ENCODE data around the gene ZNF674.
A peak's percentile ranks its signal among the peaks of the same experiment; 100 is the strongest.
"Not testable (repeated sequence)": the region's sequence is repeated elsewhere in the genome, so short reads cannot be mapped to it uniquely, and the experiment has no call there.

ZNF674 gene

DNA sequence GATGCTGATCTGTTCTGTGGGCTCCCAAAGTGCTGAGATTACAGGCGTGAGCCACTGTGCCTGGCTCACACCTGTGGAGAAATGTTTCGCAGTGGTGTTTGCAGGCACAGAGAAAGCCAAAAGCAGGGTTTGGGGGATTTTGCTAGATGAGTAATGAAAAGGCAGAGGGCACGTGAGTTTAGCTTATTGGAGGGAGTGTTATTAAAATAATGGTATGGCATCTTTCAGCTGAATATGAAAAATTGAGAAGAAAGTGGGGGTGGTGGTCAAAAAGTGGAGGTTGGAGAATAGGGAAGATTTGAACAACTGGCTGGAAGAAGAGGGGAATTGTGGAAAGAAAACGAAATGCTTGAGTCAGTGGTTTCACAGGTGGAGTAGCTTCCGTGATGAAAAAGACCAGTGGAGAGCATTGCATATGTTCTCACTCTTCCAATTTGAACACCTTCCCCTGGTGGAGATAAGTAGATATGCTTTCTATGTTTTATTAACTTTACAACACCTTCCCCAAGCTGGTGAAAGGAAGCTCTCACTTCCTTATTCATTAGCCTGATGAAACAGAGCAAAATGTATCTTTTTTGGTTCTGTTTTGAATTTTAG is 27.2 kb upstream of the ZNF674 start:
- in situ Hi-C loops (cut with MboI; ENCODE audit: low pct_unique_long_range_greater_than_20kb, low sequenced_read_pairs) = no loop called here
- DNase-seq = peak; percentile 44

- in situ Hi-C loops (cut with MboI; ENCODE audit: low pct_unique_long_range_greater_than_20kb, low sequenced_read_pairs) = no loop called here
- no peak for DNase-seq
These were observed 26.5 kb upstream of the ZNF674 start for GRCh38 chrX:46571423-46572339.

- in situ Hi-C loops (cut with MboI; ENCODE audit: low pct_unique_long_range_greater_than_20kb, low sequenced_read_pairs) = no loop called here
- no peak for DNase-seq
These were observed 24.4 kb upstream of the ZNF674 start for GRCh38 chrX:46569621-46570020.

GRCh38 chrX:46567388-46567787 is 22.2 kb upstream of the ZNF674 start:
- no peak for DNase-seq
- in situ Hi-C loops (cut with MboI; ENCODE audit: low pct_unique_long_range_greater_than_20kb, low sequenced_read_pairs) = no loop called here

DNA sequence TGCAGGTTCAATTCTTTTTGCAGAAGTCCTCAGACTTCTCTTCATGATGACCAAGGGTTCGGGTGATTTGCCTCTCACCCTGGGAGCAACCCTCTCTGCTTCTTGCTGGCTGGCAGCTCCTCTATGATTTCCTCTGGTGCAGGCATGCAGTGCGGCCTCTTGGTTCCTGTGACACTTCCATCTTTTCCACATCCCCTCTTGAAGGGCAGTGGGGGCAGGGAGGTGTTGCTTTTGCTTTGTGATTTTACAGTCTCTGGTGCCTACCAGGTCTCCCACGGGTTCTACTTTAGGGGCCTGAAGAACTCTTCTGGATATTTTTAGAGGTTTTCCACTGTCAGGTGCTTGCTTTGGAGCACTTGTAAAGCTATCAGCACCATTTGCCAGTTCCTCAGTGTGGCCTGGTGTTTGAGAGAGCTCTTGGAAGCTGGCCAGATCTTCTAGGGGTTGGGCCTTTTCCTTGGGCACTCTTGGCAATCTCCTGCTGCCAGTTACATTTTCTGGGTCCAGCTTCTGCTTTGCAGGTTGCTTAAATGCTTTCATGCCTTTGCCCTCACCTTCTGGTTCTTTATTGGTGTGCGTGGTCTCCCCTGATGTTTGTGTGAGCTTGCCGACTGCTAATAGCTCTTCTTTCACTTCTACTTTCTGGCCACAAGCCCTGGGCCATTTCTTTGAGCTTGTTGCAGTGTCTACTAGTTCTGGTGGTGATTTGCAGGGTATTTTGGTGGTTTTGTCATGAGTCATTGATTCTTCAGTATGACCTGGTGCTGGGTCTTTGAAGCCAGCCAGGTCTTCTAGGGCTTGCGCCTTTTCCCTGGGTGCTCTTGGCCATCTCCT is 16.8 kb upstream of the ZNF674 start:
- DNase-seq = peak; percentile 67
- in situ Hi-C loops (cut with MboI; ENCODE audit: low pct_unique_long_range_greater_than_20kb, low sequenced_read_pairs) = no loop called here

DNA sequence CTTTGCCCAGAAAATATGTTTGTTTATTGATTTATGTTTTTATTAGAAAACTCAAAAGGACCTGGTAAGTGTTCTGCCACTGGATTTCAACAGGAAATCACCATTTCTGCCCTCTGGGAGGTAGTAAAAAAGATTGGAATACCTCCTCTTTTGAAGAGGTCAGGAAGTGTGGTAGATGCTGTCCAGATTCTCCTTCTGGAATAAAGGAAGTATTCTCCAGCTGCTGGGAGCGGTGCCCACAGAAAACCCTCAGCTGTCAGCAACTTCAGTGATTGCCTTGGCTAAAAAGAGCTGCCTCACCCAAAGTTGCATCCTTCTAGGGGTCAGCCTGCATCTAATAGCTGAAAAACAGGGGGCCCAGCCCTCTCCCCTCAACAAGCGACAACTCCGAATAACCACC is 13.8 kb upstream of the ZNF674 start:
- in situ Hi-C loops (cut with MboI; ENCODE audit: low pct_unique_long_range_greater_than_20kb, low sequenced_read_pairs) = no loop called here
- DNase-seq = no peak

- peak; percentile 44 for DNase-seq
- in situ Hi-C loops (cut with MboI; ENCODE audit: low pct_unique_long_range_greater_than_20kb, low sequenced_read_pairs) = no loop called here
These were observed 9.7 kb upstream of the ZNF674 start for GRCh38 chrX:46554942-46555341.

GRCh38 chrX:46553935-46554334 is 8.7 kb upstream of the ZNF674 start:
- DNase-seq = no peak
- in situ Hi-C loops (cut with MboI; ENCODE audit: low pct_unique_long_range_greater_than_20kb, low sequenced_read_pairs) = no loop called here

- in situ Hi-C loops (cut with MboI; ENCODE audit: low pct_unique_long_range_greater_than_20kb, low sequenced_read_pairs) = no loop called here
These were observed 6.4 kb upstream of the ZNF674 start for GRCh38 chrX:46551494-46552128.

GRCh38 chrX:46549914-46550313 is 4.7 kb upstream of the ZNF674 start:
- in situ Hi-C loops (cut with MboI; ENCODE audit: low pct_unique_long_range_greater_than_20kb, low sequenced_read_pairs) = no loop called here
- no peak for DNase-seq

More at GRCh38 chrX:46551494-46552128, 6.4 kb upstream of the ZNF674 start:
- DNase-seq = no peak

DNA sequence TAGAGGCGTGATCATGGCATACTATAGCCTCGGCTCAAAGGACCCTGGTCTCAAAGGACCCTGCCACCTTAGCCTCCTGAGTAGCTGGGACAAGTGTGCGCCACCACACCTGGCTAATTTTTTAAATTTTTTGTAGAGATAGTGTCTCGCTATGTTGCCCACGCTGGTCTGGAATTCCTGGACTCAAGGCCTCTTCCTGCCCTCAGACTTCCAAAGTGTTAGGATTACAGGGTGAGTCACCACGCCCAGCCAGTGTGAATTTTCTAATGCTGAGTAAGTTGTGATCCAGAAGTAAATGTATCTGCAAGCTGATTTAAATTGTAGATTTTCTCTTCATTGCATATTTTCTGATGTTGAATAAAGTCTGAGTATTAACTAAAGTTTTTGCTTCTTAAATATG is 2.6 kb upstream of the ZNF674 start:
- in situ Hi-C loops (cut with MboI; ENCODE audit: low pct_unique_long_range_greater_than_20kb, low sequenced_read_pairs) = no loop called here
- DNase-seq = no peak

DNA sequence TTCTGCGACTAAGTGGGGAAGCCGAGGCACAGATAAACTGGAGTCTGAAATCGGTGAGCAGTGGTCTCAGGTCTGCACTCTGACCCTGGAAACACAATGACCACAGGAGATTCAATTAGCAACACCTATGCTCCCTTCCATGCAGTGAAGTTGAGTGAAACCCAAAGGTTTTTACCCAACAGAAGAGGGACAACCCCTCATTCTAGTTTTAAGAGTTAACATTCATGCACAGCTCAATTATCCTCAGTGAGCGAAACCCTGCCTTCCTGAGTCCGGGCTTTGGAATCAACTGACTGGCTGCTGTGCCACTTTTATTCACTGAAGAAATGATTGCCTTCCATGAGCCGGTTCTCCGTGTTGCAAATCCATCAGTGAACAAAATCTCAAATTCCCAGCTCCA is 694 bp downstream of the ZNF674 start:
- in situ Hi-C loops (cut with MboI; ENCODE audit: low pct_unique_long_range_greater_than_20kb, low sequenced_read_pairs); DNase-seq: not testable (repeated sequence)

DNA sequence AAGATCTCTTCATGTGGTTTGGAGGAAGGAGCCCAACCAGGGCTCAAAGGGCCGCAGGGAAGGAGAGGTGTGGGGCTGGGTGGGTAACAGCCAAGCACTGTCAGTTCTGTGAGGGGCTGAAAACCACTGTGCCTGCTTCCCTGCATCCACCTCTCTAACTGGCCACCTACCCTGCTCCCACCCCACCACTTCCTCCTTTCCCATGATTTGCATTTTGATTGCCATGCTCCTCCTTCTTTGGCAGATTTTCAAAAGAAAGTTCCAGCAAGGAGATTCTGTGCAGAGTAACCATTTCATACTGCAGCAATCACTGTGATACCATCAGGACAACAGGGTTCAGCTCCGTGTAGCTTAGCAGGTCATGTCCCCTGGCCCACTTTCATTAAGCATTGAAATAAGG is 1.8 kb downstream of the ZNF674 start:
- in situ Hi-C loops (cut with MboI; ENCODE audit: low pct_unique_long_range_greater_than_20kb, low sequenced_read_pairs) = no loop called here
- DNase-seq = peak; percentile 74

GRCh38 chrX:46531442-46531841 is 13.8 kb downstream of the ZNF674 start:
- DNase-seq = no peak
- in situ Hi-C loops (cut with MboI; ENCODE audit: low pct_unique_long_range_greater_than_20kb, low sequenced_read_pairs) = no loop called here

DNA sequence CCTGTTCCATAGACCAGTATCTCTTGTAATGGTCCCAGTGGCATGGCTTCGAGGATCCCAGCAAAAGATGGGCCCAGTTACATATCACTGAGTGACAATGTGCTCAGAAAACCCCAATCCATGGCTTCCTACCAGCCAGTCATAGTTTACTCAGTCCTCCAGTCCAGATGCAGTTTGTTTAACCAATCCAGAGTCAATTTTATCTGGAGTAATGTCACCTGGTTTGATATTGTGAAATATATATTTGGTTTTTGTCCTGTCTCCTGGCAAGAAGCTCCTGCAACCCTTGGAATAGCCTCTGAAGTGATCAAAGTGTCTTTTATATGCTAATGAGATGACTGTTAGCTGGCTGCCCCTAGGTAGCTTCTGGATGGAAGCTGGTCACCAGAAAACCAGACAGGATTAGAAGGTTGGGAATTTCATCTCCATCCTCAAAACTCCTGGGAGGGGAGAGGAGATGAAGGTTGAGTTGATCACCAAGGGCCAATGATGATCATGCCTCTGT is 14.8 kb downstream of the ZNF674 start:
- DNase-seq; in situ Hi-C loops (cut with MboI; ENCODE audit: low pct_unique_long_range_greater_than_20kb, low sequenced_read_pairs): not testable (repeated sequence)

- in situ Hi-C loops (cut with MboI; ENCODE audit: low pct_unique_long_range_greater_than_20kb, low sequenced_read_pairs) = not testable (repeated sequence)
- DNase-seq = peak; percentile 60
These were observed 15.3 kb downstream of the ZNF674 start for GRCh38 chrX:46529740-46530403.

GRCh38 chrX:46528640-46529039 is 16.6 kb downstream of the ZNF674 start:
- in situ Hi-C loops (cut with MboI; ENCODE audit: low pct_unique_long_range_greater_than_20kb, low sequenced_read_pairs); DNase-seq: not testable (repeated sequence)

DNA sequence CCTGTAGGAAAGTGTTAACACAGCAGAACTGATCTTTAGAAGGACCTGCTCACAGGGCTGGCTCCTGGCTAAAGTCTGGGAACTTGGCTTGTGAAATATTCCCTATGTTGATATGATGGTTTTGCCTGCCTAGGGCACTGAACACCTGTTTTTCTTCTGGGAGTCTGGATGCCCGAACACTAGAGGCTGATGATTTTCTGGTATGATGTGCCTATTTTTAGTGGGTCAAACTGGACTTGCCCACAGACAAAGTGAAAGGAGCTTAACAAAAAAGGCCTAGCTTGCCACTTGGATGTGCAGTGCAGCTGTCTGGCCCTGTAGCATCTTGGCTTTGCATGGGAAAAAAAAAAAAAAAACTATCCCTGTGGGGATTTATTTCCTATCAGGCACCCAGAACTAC is 39.1 kb downstream of the ZNF674 start:
- in situ Hi-C loops (cut with MboI; ENCODE audit: low pct_unique_long_range_greater_than_20kb, low sequenced_read_pairs) = no loop called here
- no peak for DNase-seq

DNA sequence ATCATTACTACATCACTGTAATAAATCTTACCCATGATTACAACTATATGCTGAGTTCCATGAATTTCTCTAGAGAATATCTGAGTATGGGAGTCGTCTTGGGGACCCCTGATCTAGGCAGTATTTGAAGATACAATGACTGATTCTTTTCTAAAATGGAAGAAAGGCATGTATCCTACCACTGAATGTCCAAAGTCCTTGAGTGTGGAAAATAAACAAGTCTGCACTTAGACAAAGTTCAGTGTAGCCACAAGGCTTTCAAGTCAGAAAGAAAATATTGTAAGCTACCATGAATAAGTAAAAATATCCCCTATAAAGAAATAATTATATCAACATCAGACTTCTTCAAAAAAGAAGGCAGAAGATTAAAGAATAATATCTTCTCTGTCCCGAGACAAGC is 42.4 kb downstream of the ZNF674 start:
- in situ Hi-C loops (cut with MboI; ENCODE audit: low pct_unique_long_range_greater_than_20kb, low sequenced_read_pairs) = no loop called here
- no peak for DNase-seq
